ENCODE measurements around the gene ASH1L.
"Not testable (repeated sequence)": the region's sequence is repeated elsewhere in the genome, so short reads cannot be mapped to it uniquely, and the experiment has no call there.

GRCh38 chr1:155385836-155386235, 176.8 kb downstream of the ASH1L start:
- not testable (repeated sequence) for TF ChIP-seq CTCF, POLR2A (IDR thresholded peaks at IDR 0.05)
